GM12891 (cell line): Measurements from ENCODE around the gene MTG2.

Source experiments
- POLR2A ChIP-seq: IDR thresholded peaks from 2 replicates; pipeline ENCODE4 v1.6.1; 2011; ENCODE audit warnings: low read depth, low read length, control low read depth
- POLR2AphosphoS5 ChIP-seq: IDR thresholded peaks from 2 replicates; pipeline ENCODE4 v1.6.1; 2011; ENCODE audit warnings: low read depth, low read length, control low read depth
- POU2F2 ChIP-seq: IDR thresholded peaks from 2 replicates; pipeline ENCODE4 v1.6.1; 2011; ENCODE audit warnings: low read depth, mild to moderate bottlenecking, control low read depth, low read length, moderate library complexity
- SPI1 ChIP-seq: IDR thresholded peaks from 2 replicates; pipeline ENCODE4 v1.6.1; 2011; ENCODE audit warnings: low read depth, low read length, control low read depth
- TAF1 ChIP-seq: IDR thresholded peaks from 2 replicates; pipeline ENCODE4 v1.6.1; 2011; ENCODE audit warnings: low read depth, low read length, control low read depth

GRCh38 chr20:62133051-62133845 lies 49.6 kb upstream of the MTG2 start:
- TF ChIP-seq POLR2AphosphoS5 (no peak), POLR2A (no peak), TAF1 (no peak), SPI1 (no peak), POU2F2 (no peak)
